T follicular helper cell (primary cell): ENCODE measurements around the gene NPTXR.
"Not testable (repeated sequence)": the region's sequence is repeated elsewhere in the genome, so short reads cannot be mapped to it uniquely, and the experiment has no call there.

Experiments
- DNase-seq: peaks from one replicate; pipeline ENCODE4 v3.0.0-alpha.2; 2020; ENCODE audit warnings: low read depth

The NPTXR gene

GRCh38 chr22:38831166-38831945, 12.5 kb downstream of the NPTXR start:
- DNase-seq: no peak

GRCh38 chr22:38830845-38831108, 13.1 kb downstream of the NPTXR start:
- no peak for DNase-seq

- no peak for DNase-seq
Observed at GRCh38 chr22:38830026-38830844, 13.6 kb downstream of the NPTXR start.

- DNase-seq: no peak
Observed at GRCh38 chr22:38829485-38829884, 14.3 kb downstream of the NPTXR start.

DNA sequence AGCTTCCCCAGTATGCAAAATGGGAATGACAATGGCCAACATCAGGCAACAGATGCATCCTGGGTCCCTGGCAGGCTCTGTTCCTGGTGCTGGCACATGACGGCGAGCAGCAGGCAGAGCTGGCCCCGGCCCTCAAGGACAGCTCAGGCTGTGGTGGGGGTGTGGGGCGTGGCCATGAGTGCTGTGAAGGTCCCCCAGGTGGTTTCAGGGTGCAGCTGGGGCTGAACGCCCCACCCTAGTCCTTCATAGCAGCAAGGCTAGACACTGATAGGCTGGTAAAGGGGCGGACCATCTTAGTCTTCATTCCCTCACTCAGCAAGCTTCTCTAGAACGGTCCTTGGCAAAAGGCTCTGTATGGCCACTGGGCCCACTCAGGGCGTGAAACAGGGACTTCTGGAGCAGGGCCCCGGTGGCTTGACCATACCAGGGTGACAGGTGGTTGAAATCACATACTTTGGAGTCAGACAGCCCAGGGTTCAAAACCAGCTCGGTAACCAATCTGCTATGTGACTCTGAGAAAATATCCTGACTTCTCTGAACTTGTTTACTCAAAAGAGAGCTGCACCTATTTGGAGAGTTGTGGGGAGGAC, 15.1 kb downstream of the NPTXR start:
- no peak for DNase-seq

GRCh38 chr22:38828191-38828590, 15.6 kb downstream of the NPTXR start:
- DNase-seq: no peak

- DNase-seq: no peak
Observed at GRCh38 chr22:38827510-38827909, 16.3 kb downstream of the NPTXR start.

DNA sequence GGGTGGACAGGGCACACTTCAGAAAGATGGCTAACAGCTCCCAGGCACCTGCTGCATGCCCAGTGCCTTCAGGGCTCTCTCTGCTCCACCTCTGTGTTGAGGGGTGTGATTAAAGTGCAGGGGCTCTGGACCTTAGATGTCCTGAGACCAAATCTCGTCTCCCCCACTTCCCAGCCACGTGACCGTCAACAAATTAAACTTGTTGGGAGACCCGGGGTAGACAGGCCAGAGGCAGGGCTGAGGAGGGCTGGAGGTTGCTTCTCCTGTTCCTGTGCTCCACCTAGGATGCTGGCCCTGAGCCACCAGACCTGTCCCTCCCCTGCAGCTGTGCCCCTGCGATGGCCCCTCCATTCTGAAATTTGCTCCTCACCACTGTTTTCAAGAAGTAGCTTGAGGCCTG, 17.0 kb downstream of the NPTXR start:
- no peak for DNase-seq

DNA sequence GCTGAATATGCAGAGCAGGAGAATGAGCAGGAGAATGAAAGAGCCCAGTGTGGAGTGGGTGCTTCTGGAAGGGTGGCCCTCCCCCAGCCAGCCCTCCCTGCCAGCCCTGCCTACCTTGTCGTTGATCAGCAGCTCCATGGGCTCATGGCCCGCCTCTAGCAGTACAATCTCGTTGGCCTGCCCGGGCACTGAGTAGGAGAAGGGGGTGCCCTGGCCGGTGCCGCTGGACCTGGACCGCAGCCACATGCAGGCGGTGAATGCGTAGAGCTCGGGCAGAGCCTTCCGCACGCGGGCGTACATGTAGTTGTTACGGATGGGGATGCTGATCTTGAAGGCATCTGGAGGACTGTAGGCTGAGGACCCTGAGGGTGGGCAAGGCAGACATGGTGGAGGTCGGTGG, 17.4 kb downstream of the NPTXR start:
- no peak for DNase-seq

GRCh38 chr22:38824585-38824984, 19.2 kb downstream of the NPTXR start:
- no peak for DNase-seq

DNA sequence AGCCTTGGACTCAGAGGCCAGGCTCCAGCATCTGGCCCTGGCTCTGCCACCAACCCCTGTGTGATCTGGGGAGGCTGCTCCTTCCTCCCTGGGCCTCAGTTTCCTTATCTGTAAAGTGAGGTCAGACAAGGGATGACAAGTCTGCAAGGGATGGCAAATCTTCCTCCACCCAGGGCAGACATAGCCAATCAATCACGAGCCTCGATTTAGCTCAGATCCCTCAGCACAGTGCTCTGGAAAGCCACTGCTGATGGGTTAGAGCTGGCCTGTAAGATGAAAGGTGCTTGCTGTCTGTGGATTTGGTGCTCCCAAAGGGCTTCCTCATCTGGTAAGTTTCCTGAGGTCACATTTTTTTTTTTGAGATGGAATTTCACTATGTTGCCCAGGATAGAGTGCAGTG, 20.2 kb downstream of the NPTXR start:
- no peak for DNase-seq

DNA sequence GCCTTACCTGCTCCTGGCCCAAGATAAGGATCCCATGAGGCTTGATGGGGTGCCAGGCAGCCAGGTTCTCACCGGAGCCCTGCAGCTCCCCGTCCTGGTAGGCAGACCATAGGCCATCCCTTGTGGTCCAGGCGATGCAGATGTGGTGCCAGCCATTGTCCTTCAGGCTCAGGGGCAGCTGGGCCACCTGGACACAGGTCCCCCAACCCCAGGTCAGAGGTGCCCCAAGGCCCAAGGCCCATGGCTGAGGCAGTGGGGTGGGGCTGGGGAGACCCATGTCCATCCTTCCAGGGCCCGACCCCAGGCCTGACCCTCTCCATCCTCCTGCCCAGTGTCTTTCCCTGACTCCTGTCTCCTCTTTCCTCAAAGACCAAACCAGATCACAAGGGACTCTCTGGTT, 20.8 kb downstream of the NPTXR start:
- no peak for DNase-seq

GRCh38 chr22:38820020-38820419, 23.8 kb downstream of the NPTXR start:
- DNase-seq: no peak

GRCh38 chr22:38819387-38819940, 24.4 kb downstream of the NPTXR start:
- DNase-seq: no peak

DNA sequence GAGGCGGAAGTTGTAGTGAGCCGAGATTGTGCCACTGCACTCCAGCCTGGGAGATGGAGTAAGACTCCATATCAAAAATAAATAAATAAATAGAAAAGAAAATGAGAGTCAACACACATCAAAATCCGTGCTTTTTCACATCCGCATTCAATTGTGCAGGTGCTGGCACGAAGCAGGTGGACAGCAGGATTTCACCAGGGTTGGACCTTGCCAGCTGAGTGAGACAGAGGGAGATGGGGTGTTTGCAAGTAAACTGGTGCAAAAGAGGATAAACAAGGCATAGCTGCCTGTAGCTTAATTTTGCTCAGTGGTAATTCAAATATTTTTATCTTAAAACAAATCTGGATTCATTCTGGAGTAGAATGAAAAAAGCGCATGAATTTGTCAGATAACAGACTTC, 26.6 kb downstream of the NPTXR start:
- no peak for DNase-seq

DNA sequence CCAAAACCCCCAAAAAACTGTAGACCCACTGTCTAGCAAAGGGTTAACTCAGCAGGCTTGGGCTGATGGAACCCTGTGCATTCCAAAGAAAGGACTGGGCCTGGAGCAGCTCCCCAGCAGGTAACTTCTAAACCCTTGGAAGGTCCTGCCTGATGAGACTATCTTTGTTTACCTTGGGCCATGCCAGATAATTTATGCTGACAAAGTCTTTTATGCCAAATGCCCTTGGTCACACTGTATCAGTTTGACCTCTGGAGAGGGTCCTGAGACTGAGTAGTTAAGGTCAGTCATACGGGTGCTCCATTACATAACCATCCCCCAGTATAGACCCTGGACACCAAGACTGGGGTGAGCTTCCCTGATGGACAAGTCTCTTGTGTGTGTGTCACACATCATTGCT, 28.0 kb downstream of the NPTXR start:
- DNase-seq: no peak

DNA sequence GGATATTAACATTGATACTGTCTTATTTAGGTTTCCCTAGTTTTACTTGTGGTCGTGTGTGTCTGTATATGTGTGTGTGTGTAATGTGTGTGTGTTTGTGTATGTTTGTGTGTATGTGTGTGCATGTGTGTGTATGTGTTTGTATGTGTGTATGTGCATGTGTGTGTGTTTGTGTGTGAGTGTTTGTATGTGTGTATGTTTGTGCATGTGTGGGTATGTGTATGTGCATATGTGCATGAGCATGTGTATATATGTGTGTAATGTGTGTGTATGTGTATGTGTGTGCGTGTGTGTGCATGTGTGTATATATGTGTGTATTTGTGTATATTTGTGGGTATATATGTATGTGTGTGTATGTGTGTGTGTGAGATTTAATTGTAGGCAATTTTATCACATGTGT, 32.6 kb downstream of the NPTXR start:
- DNase-seq: no peak

- DNase-seq: not testable (repeated sequence)
Observed at GRCh38 chr22:38805041-38805593, 38.7 kb downstream of the NPTXR start.

GRCh38 chr22:38802671-38803121, 41.1 kb downstream of the NPTXR start:
- DNase-seq: no peak

- no peak for DNase-seq
Observed at GRCh38 chr22:38799265-38800002, 44.4 kb downstream of the NPTXR start.

DNA sequence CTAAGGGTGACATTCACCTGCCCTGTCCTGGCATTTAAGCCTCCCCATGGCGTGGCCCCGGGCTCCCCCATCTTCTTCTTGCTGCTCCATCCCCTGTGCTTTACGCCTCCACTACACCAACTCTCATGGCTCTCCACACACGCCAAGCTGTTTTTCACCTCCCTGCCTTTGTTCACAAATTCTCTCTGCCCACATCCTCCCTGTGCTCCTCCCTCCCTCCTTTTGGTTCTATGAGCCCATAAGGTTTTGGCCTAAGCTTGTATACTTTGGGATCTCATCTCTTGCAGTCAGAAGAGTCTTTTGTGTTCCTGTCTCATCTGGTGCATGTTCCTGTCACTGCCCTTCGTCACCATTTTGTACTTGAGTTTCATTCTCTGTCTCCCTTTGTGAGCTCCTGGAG, 45.3 kb downstream of the NPTXR start:
- no peak for DNase-seq
